Measurements from ENCODE around the gene ROCK2. TPM values are rescaled to one million over a fixed set of nuclear protein-coding genes. Genes with fewer than 3 reads are reported as not detected.

The ROCK2 gene
- total and polyA plus RNA-seq, 9 of the 15 experiments (the other 6 are each of a cell fraction or from before 2014, with no cell fraction given): 4.9 to 30.6 (median 14.3) TPM

DNA sequence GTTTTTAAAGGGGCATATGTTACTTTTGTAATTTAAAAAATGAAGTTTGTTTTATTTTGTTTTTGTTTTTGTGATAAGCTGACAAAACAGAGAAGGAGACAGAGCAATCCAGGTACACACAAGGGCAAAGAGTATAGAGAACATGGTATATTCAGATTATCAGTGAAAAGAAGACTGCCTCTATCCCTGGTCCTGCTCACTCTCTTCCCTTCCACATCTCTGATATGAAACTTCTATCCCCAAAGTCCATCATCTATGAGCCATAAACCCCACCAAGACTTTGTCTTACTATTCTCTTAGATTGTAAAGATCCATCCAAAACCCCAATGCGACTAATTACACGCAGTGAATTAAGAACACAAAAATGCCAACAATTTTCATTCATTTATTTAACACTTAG lies 16.6 kb downstream of the ROCK2 start:
- Histone ChIP-seq H2AFZ (ENCODE audit: low read depth, low read length) (no peak overlapping the region), H3K4me1 (replicated peaks in 1 of 2; ENCODE audit: control insufficient read depth in 2 of 2, insufficient read depth in 2 of 2, low read length in 2 of 2) (peaks cover 0 to 9% of the 10 kb centered on the region in 2 experiments; a peak in 2 of 5 replicates), H3K4me3 (no peak overlapping the region), H3K9me3 (replicated peaks; ENCODE audit: control insufficient read depth, insufficient read depth, low read depth, low read length) (no peaks in the 10 kb centered on the region), H4K20me1 (replicated peaks; ENCODE audit: control insufficient read depth, insufficient read depth, low read length) (peaks cover 13% of the 10 kb centered on the region), H3K79me2 (ENCODE audit: control insufficient read depth, insufficient read depth, low read length) (peaks cover 90% of the 10 kb centered on the region), H3K27me3 (ENCODE audit: control insufficient read depth in 2 of 2, insufficient read depth in 2 of 2, low read length in 2 of 2) (no peaks in the 10 kb centered on the region), H3K27ac (ENCODE audit: extremely low read depth, low read depth, low read length) (no peak overlapping the region), H3K4me2 (ENCODE audit: insufficient read depth, low read length) (no peak overlapping the region), H3K36me3 (ENCODE audit: control insufficient read depth, insufficient read depth, low read length) (no peaks in the 10 kb centered on the region), H3K9ac (ENCODE audit: insufficient read depth in 1 of 2, low read depth in 2 of 2, low read length in 2 of 2) (no peak overlapping the region), H3K9me1 (ENCODE audit: control insufficient read depth, insufficient read depth, low read length) (no peaks in the 10 kb centered on the region)
- no peak for DNase-seq (ENCODE audit: extremely low read depth in 1 of 4, low spot score in 3 of 4)
- intact Hi-C loops (cut with micrococcal nuclease) (no loop called here), in situ Hi-C loops (cut with MboI) (no loop called here)
- TF ChIP-seq HNRNPH1 (optimal IDR thresholded peaks at IDR 0.05; ENCODE audit: low read depth, low read length): no peak
- no peak for ATAC-seq
- POLR2A ChIA-PET: interaction anchor here (0.7 to 1.9 kb wide), 2 partner anchors 22 to 48 kb away, joined by 3 to 4 read pairs; no protein-coding TSS in a partner anchor
- no TSS peak for BruUV-seq (replicated peaks)
- 100% methylated on average over 2 of the region's 2 CpGs for WGBS (ENCODE audit: insufficient coverage, low coverage, missing lambda C conversion rate)
- FAIRE-seq: no peak
- CTCF ChIA-PET (ENCODE audit: low intra/inter-chr PET ratio): no interaction called here

DNA sequence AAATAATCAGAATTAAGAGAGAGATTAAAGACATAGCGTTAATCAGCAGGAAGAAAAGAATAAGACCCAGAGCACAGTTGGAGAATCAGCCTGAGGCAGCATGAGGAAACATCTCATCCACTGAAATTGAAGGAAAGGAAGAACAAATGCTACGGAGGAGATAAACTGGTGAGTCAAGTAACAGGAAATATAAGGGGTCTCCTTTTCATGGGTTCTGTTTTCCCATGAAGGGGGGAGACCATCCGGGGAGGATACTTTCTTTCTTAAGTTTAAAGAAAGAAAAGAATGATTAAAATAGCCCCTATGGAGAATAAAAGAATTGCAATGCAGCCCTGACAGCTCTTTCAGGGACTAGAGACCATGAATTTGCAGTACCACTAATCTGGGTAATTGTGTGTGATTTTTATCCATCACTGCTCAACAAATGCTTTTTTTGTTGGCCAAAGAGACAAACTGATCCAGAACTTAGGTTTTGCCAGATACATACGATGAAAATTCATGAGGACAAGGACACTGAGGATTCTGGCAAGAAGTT lies 17.7 kb downstream of the ROCK2 start:
- Histone ChIP-seq H3K36me3 (ENCODE audit: control insufficient read depth, insufficient read depth, low read length) (no peaks in the 10 kb centered on the region), H3K9ac (ENCODE audit: insufficient read depth in 1 of 2, low read depth in 2 of 2, low read length in 2 of 2) (no peak overlapping the region), H4K20me1 (replicated peaks; ENCODE audit: control insufficient read depth, insufficient read depth, low read length) (peaks cover 13% of the 10 kb centered on the region), H3K4me2 (ENCODE audit: insufficient read depth, low read length) (no peak overlapping the region), H3K27ac (ENCODE audit: extremely low read depth, low read depth, low read length) (no peak overlapping the region), H2AFZ (ENCODE audit: low read depth, low read length) (no peak overlapping the region), H3K79me2 (ENCODE audit: control insufficient read depth, insufficient read depth, low read length) (peaks cover 88% of the 10 kb centered on the region), H3K27me3 (ENCODE audit: control insufficient read depth in 2 of 2, insufficient read depth in 2 of 2, low read length in 2 of 2) (no peaks in the 10 kb centered on the region), H3K4me3 (no peak overlapping the region), H3K4me1 (replicated peaks in 1 of 2; ENCODE audit: control insufficient read depth in 2 of 2, insufficient read depth in 2 of 2, low read length in 2 of 2) (peaks cover 0 to 9% of the 10 kb centered on the region in 2 experiments; a peak in 2 of 5 replicates), H3K9me3 (replicated peaks; ENCODE audit: control insufficient read depth, insufficient read depth, low read depth, low read length) (no peaks in the 10 kb centered on the region), H3K9me1 (ENCODE audit: control insufficient read depth, insufficient read depth, low read length) (no peaks in the 10 kb centered on the region)
- ATAC-seq: peak; percentile 40
- ChIA-PET POLR2A (interaction anchor here (0.7 to 1.9 kb wide), 3 partner anchors 21 to 46 kb away, joined by 3 to 4 read pairs (median 4); no protein-coding TSS in a partner anchor), CTCF (ENCODE audit: low intra/inter-chr PET ratio) (no interaction called here)
- intact Hi-C loops (cut with micrococcal nuclease): no loop called here
- BruUV-seq (replicated peaks): no TSS peak
- peak; percentile 6 for FAIRE-seq
- WGBS (ENCODE audit: insufficient coverage, low coverage, missing lambda C conversion rate): 24% methylated on average over 4 of the region's 4 CpGs
- in situ Hi-C loops (cut with MboI): no loop called here
- no peak for DNase-seq (ENCODE audit: extremely low read depth in 1 of 4, low spot score in 3 of 4)
- no peak for TF ChIP-seq ZKSCAN1 (IDR thresholded peaks at IDR 0.05; ENCODE audit: low read depth, low read length)
- TF ChIP-seq MTF1 (CRISPR knock-in tag; IDR thresholded peaks at IDR 0.05; ENCODE audit: borderline replicate concordance): no peak
- no peak for TF ChIP-seq FOXP4 (CRISPR knock-in tag; IDR thresholded peaks at IDR 0.05; ENCODE audit: borderline replicate concordance)
- TF ChIP-seq HDAC6 (IDR thresholded peaks at IDR 0.05; ENCODE audit: low read depth, low read length): no peak
- TF ChIP-seq BCLAF1 (IDR thresholded peaks at IDR 0.05; ENCODE audit: borderline replicate concordance in 1 of 2, control insufficient read depth in 1 of 2, low read depth in 2 of 2, low read length in 1 of 2): no peak
- TF ChIP-seq, protein P1, sequence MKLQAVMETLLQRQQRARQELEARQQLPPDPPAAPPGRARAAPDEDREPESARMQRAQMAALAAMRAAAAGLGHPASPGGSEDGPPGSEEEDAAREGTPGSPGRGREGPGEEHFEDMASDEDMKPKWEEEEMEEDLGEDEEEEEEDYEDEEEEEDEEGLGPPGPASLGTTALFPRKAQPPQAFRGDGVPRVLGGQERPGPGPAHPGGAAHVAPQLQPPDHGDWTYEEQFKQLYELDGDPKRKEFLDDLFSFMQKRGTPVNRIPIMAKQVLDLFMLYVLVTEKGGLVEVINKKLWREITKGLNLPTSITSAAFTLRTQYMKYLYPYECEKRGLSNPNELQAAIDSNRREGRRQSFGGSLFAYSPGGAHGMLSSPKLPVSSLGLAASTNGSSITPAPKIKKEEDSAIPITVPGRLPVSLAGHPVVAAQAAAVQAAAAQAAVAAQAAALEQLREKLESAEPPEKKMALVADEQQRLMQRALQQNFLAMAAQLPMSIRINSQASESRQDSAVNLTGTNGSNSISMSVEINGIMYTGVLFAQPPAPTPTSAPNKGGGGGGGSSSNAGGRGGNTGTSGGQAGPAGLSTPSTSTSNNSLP (IDR thresholded peaks at IDR 0.05; ENCODE audit: borderline replicate concordance, low read depth, low read length): no peak
